Fibroblast of lung (primary cell): Measurements from ENCODE around the gene WFDC10B.

Experiments used
- EZH2 ChIP-seq: IDR thresholded peaks from 2 replicates; pipeline ENCODE4 v1.5.1; 2012; ENCODE audit warnings: low read length, control low read depth, mild to moderate bottlenecking; ENCODE audit errors: missing control alignments
- TF ChIP-seq, protein P1 (sequence below), 2 donors: IDR thresholded peaks in 1 of 2; conservative IDR thresholded peaks in 1 of 2; 1 replicate in 1 of 2; 2 replicates in 1 of 2; pipeline ENCODE4 v1.5.1; 2011 to 2012; ENCODE audit warnings: low read length in 2 of 2, control low read depth in 1 of 2, inconsistent platforms in 1 of 2, low read depth in 1 of 2, mild to moderate bottlenecking in 1 of 2

DNA sequence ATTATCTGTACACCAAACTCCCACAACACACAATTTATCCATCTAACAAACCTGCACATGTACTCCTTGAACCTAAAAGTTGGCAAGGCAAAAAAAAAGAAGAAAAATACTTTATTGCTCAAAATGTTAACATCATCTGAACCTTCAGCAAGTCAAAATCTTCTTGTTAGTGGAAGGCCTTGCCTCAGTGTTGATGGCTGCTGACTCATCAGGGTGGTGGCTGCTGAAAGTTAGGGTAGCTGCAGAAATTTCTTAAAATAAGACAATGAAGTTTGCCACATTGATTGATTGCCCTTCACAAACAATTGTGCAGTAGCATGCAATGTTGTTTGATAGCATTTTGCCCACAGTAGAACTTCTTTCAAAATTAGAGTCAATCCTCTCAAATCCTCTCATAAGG is 32.1 kb downstream of the WFDC10B start:
- TF ChIP-seq, protein P1, sequence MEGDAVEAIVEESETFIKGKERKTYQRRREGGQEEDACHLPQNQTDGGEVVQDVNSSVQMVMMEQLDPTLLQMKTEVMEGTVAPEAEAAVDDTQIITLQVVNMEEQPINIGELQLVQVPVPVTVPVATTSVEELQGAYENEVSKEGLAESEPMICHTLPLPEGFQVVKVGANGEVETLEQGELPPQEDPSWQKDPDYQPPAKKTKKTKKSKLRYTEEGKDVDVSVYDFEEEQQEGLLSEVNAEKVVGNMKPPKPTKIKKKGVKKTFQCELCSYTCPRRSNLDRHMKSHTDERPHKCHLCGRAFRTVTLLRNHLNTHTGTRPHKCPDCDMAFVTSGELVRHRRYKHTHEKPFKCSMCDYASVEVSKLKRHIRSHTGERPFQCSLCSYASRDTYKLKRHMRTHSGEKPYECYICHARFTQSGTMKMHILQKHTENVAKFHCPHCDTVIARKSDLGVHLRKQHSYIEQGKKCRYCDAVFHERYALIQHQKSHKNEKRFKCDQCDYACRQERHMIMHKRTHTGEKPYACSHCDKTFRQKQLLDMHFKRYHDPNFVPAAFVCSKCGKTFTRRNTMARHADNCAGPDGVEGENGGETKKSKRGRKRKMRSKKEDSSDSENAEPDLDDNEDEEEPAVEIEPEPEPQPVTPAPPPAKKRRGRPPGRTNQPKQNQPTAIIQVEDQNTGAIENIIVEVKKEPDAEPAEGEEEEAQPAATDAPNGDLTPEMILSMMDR (conservative IDR thresholded peaks at IDR 0.05 in 1 of 2, IDR thresholded peaks at IDR 0.05 in 1 of 2; ENCODE audit: low read depth in 1 of 2, low read length in 2 of 2), result no peak
- no peak for TF ChIP-seq EZH2
